GM18508 (cell line): ENCODE results near the gene NCMAP.
"Not testable (repeated sequence)": the region's sequence is repeated elsewhere in the genome, so short reads cannot be mapped to it uniquely, and the experiment has no call there.

ENCODE experiments used
- ATAC-seq: cut with Tn5 transposase; IDR thresholded peaks from one replicate; pipeline ENCODE4 v1.9.1; 2021; ENCODE audit warnings: moderate number of reproducible peaks; ENCODE audit not compliant: insufficient read depth, unreplicated experiment

Gene NCMAP

GRCh38 chr1:24555591-24556413 is at the start of gene NCMAP:
Gene NCMAP, plus strand, starts transcription at chr1:24556087. Its CDS starts 39,344 bp downstream, at chr1:24595431.
- ATAC-seq, result no peak

- no peak for ATAC-seq
Measured at GRCh38 chr1:24506691-24507381, 49.1 kb upstream of the NCMAP start.

DNA sequence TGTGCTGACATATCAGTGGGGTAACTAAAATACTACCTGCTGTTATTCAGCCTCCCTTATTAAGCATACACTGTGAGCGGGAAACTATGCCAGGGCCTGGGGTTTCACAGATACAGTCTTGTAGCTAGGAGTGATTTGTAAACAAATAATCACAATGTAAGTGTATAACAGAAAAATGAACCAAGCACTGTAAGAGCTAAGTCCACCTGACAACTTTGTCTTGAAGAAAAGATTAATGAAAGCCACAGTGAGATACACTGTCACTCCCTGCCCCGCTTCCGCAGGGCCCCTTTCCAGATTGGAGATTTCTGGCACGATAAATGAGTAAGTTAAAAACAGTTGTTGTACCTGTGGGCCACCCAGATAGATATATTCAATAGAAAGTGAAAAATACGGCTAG is 48.5 kb upstream of the NCMAP start:
- ATAC-seq, result no peak

GRCh38 chr1:24508911-24509310 is 47.0 kb upstream of the NCMAP start:
- ATAC-seq, result no peak

DNA sequence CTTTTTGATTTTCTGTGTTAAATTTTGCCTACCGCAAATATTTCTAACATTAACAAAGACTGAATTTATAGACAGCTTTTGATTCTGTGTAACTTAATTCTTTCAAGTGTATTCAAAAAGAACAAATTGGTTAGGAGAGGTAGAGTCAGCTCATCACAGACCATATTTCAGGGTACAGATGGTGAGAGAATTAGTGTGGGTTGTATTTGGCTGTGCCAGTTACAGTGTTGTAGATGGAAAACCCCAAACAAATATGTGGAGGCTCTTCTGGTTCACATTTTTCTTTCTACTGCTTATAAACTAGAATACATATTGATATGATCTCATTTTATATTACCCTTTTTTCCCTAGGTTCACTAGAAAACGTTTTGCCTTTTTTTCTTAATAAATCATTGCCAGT is 42.2 kb upstream of the NCMAP start:
- no peak for ATAC-seq

DNA sequence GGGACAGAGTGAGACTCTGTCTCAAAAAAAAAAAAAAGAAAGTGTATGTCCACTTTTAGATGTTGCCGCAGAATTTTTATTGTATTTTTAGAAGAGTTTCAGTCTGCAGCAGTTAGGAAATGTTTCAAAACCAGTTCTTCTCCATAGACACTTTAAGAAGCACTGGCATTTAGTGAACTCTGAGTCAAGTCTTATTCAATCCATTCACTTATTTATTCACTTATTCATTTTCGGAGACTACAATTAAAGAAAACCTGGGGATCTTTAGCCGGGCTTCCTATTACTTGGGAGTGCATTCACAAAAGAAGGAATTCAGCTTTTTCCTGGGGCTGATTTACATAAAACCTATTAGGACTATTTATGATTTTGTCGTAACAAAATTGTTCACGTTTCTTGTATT is 40.9 kb upstream of the NCMAP start:
- no peak for ATAC-seq

GRCh38 chr1:24515671-24516209 is 40.1 kb upstream of the NCMAP start:
- ATAC-seq, result not testable (repeated sequence)

DNA sequence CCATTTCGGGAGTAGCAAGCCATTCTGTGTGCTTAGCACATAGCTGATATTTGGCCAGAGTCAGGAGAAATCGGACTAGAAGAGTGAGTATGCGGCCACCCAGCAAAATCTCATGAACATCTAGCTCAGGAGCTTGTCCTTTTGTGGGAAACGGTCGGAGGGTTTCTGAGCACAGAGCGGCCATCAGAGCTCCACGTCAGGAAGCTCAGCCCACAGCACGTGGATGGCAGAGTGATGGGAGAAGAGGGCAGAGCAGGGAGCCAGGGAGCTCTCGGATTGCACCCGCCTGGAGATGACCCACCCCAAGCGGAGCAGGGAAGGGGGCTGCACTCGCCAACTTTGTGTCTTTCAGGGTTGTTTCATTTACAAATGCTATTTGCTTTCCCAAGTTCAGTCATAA is 39.4 kb upstream of the NCMAP start:
- ATAC-seq, result no peak

GRCh38 chr1:24517898-24518297 is 38.0 kb upstream of the NCMAP start:
- ATAC-seq, result no peak

DNA sequence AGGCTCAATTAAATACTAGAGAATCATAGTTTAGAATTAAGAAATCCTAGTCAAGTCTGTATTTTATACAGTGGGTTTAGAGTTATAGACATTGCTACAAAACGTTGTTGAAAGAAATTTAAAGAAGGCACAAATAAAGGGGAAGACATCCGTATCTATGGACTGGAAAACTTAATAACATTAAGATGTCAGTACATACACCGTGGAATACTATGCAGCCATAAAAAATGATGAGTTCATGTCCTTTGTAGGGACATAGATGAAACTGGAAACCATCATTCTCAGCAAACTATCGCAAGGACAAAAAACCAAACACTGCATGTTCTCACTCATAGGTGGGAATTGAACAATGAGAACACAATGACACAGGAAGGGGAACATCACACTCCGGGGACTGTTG is 35.6 kb upstream of the NCMAP start:
- not testable (repeated sequence) for ATAC-seq

GRCh38 chr1:24525606-24526005 is 30.3 kb upstream of the NCMAP start:
- no peak for ATAC-seq

DNA sequence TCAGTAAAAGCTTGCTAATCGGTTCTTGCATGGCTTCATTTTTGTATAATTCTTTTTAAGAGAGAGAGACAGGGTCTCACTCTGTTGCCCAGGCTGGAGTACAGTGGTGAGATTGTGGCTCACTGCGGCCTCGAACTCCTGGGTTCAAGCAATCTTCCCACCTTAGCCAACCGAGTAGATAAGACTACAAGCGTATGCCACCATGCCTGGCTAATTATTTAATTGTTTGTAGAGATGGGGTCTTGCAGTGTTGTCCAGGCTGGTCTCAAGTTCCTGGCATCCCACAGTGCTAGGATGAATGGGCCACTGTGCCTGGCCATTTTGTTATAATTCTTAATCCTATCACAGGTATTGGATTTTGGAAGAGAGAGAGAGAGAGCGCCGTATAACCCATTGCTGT is 29.8 kb upstream of the NCMAP start:
- no peak for ATAC-seq

GRCh38 chr1:24526940-24527542 is 28.8 kb upstream of the NCMAP start:
- no peak for ATAC-seq

DNA sequence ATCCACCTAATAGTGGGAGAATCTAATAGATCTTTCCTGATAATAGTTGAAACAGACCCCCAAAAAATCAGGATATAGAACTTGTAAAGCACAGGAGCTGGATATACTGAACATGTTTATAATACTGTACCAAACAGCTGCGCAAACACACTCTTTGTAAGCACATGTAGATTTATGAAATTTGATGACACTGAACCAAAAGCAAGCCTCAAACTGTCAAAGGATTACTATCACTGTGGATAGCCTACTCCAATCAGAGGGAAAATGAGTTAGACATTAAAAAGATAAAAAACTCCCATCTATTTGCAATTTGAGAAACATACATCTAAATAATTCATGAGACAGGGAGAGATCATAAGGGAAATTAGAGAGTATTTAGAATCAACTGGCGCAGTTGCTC is 27.1 kb upstream of the NCMAP start:
- ATAC-seq, result no peak

DNA sequence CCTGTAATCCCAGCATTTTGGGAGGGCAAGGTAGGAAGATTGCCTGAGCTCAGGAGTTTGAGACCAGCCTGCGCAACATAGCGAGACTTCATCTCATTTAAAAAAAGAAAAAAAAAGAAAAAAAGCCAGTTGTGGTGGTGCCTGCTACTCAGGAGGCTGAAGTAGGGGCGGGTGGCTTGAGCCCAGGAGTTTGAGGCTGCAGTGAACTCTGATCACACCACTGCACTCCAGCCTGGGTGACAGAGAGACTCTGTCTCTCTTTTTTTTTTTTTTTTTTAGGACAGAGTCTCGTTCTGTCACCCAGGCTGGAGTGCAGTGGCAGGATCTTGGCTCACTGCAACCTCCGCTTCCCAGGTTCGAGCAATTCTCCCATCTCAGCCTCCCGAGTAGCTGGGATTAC is 26.6 kb upstream of the NCMAP start:
- not testable (repeated sequence) for ATAC-seq

DNA sequence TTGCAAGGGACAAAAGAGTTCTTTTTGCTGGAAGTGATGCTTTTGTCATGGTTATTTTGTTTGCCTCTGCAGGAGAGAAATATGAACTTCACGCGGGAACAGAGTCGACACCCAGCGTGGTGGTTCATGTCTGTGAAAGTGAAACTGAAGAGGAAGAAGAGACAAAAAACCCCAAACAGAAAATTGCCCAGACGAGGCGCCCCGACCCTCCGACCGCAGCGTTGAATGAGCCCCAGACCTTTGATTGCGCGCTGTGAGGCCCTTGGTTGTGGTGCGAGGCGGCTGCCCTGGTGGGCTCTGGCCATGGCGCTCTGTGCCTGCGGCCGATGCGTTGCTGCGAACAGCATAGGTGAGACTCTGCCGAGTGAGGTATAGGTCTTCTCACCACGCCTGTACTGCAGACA is 20.9 kb upstream of the NCMAP start:
- ATAC-seq, result no peak

DNA sequence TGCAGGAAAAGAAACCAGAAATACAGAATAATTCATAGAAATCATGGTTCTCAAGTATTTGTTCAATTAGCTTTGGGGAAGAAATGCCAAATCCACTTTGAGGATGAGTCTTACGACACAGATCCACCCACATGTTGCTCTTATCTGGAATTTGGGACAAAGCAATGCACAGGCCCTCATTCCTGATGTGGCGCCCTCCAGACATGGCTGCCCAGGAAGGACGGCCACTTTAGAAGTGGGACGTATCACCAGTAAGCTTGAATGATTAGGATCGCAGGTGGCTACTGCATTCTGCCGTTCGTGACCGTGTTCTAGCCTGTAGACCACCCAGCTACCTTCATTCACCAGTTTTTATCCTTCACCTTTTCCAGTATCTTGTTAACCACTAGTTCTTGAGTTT is 20.1 kb upstream of the NCMAP start:
- ATAC-seq, result no peak

DNA sequence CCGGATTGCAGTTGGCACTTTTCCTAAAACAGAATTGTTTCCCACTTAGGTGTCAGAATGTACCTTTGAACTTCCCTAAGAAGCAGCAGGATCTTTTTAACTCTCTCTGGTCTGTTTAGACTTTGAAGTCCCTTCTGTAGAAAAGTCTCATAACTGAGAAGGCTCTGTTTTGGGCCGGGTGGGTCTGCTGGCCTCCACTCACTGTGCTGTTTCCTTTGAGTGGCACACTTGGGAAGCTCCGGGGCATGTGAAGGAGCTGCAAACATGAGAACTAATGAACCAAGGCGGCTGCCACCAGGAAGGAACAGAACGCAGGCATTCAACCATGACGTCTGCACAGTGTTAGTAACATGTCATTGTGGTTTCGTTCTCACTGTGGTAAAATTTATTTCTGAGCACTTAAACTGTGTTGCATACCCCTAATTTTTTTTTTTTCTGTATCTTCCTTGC is 19.5 kb upstream of the NCMAP start:
- no peak for ATAC-seq

DNA sequence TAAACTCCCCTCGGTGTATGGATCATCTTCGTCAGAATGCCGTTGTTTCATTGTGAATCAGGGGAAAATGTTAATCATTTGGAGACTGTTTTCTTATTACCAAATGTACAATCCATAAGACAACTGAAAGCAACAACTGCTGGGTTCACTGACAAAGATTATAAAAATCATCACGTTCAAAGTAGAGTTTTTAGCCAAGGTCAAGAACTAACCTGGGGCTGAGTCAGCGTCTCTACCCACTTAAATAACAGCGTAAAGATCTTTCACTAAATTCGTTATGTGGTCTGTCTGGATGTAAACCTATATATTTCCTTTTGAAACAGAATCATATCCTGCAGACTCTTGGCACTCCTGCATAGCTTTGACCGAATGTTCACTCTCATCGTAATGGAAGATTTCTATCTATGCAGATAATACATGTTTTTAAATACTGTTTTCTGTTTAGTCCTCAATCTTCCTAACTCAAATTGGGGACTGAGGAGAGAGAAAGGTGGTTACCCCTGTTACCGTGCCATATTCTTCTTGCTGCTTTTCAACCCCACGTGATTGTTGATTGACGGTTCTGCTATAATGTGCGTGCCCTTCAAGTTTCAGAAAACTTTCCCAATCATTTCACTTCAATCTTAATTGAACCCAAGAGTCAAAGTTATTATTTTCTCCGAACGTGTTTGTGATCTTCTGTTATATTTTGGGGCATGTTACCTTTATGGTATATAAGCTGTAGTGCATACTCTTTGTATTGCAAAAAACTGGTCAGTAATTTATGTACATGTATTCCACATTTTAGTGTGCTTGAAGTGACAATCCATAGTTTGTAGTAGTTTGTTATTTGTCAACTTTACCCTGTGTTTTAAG is 15.6 kb upstream of the NCMAP start:
- ATAC-seq, result no peak
